ENCODE results near the gene AGTR1. TPM values are rescaled to one million over a fixed set of nuclear protein-coding genes. Genes with fewer than 3 reads are reported as not detected.

Gene AGTR1
- total and polyA plus RNA-seq, 11 donors: 0.40 to 12.6 (median 1.2) TPM

Other genes with a start within 250 kb of the AGTR1 start
- 10 to 100 TPM in 1 of 9 donors, 1 to 10 TPM in 3, under 1 TPM in 1, not detected in 4; 0.67 to 27.7 (median 2.1) TPM for gene CPB1, start 129.9 kb downstream of the AGTR1 start, total RNA-seq
- gene CPB1, start 129.9 kb downstream of the AGTR1 start, polyA plus RNA-seq: under 1 TPM in 1 of 2 donors, not detected in 1; 0.08 TPM
- gene CPA3, start 167.4 kb downstream of the AGTR1 start, total RNA-seq: 1 to 10 TPM in 4 of 9 donors, under 1 TPM in 4, not detected in 1; 0.43 to 5.1 (median 1.1) TPM
- under 1 TPM in 1 of 2 donors, not detected in 1; 0.85 TPM for gene CPA3, start 167.4 kb downstream of the AGTR1 start, polyA plus RNA-seq

All from heart left ventricle (tissue), 11 donors.